ENCODE measurements around the gene SPHKAP.

SPHKAP gene

GRCh38 chr2:228102949-228103348, 78.5 kb downstream of the SPHKAP start:
- Histone ChIP-seq H3K27me3 (replicated peaks in 2 of 5; ENCODE audit: control insufficient read depth in 4 of 5, insufficient read depth in 5 of 5, low read length in 4 of 5) (no peaks in the 10 kb centered on the region), H3K27ac (ENCODE audit: insufficient read depth in 1 of 2, low read depth in 1 of 2, low read length in 2 of 2, poor library complexity in 1 of 2, severe bottlenecking in 2 of 2) (no peak overlapping the region), H3K9me3 (ENCODE audit: control extremely low read depth in 1 of 5, control insufficient read depth in 4 of 5, insufficient read depth in 2 of 5, low read depth in 1 of 5, low read length in 4 of 5) (peaks cover 0 to 5% (median 0%) of the 10 kb centered on the region in 5 experiments), H3K4me3 (ENCODE audit: control insufficient read depth in 1 of 7, extremely low read depth in 1 of 7, insufficient read depth in 4 of 7, low read depth in 2 of 7, low read length in 6 of 7) (no peak overlapping the region), H3K4me1 (ENCODE audit: control extremely low read depth in 1 of 4, control insufficient read depth in 4 of 4, insufficient read depth in 4 of 4, low read length in 3 of 4) (no peaks in the 10 kb centered on the region), H3K36me3 (ENCODE audit: control insufficient read depth in 4 of 4, insufficient read depth in 4 of 4, low read length in 3 of 4) (no peaks in the 10 kb centered on the region)
- POLR2A ChIA-PET = no interaction called here
- CTCF ChIA-PET = no interaction called here
- 92% methylated on average over 3 of the region's 4 CpGs for WGBS (ENCODE audit: insufficient coverage)
- no peak for DNase-seq

- POLR2A ChIA-PET = no interaction called here
- H3K36me3 ChIP-seq (ENCODE audit: control insufficient read depth in 4 of 4, insufficient read depth in 4 of 4, low read length in 3 of 4) = no peaks in the 10 kb centered on the region
- H3K4me3 ChIP-seq (ENCODE audit: control insufficient read depth in 1 of 7, extremely low read depth in 1 of 7, insufficient read depth in 4 of 7, low read depth in 2 of 7, low read length in 6 of 7) = no peak overlapping the region
- H3K9me3 ChIP-seq (ENCODE audit: control extremely low read depth in 1 of 5, control insufficient read depth in 4 of 5, insufficient read depth in 2 of 5, low read depth in 1 of 5, low read length in 4 of 5) = peaks cover 0 to 6% (median 0%) of the 10 kb centered on the region in 5 experiments
- DNase-seq = no peak
- no peaks in the 10 kb centered on the region for H3K27me3 ChIP-seq (replicated peaks in 2 of 5; ENCODE audit: control insufficient read depth in 4 of 5, insufficient read depth in 5 of 5, low read length in 4 of 5)
- 100% methylated on average over 1 of the region's 6 CpGs for WGBS (ENCODE audit: insufficient coverage)
- CTCF ChIA-PET = no interaction called here
- H3K4me1 ChIP-seq (ENCODE audit: control extremely low read depth in 1 of 4, control insufficient read depth in 4 of 4, insufficient read depth in 4 of 4, low read length in 3 of 4) = no peaks in the 10 kb centered on the region
- H3K27ac ChIP-seq (ENCODE audit: insufficient read depth in 1 of 2, low read depth in 1 of 2, low read length in 2 of 2, poor library complexity in 1 of 2, severe bottlenecking in 2 of 2) = no peak overlapping the region
Observed at GRCh38 chr2:228094377-228094921, 87.0 kb downstream of the SPHKAP start.

GRCh38 chr2:228092056-228092455, 89.4 kb downstream of the SPHKAP start:
- CTCF ChIA-PET = no interaction called here
- DNase-seq = no peak
- H3K9me3 ChIP-seq (ENCODE audit: control extremely low read depth in 1 of 5, control insufficient read depth in 4 of 5, insufficient read depth in 2 of 5, low read depth in 1 of 5, low read length in 4 of 5) = peaks cover 0 to 4% (median 0%) of the 10 kb centered on the region in 5 experiments
- H3K4me1 ChIP-seq (ENCODE audit: control extremely low read depth in 1 of 4, control insufficient read depth in 4 of 4, insufficient read depth in 4 of 4, low read length in 3 of 4) = no peaks in the 10 kb centered on the region
- no peaks in the 10 kb centered on the region for H3K36me3 ChIP-seq (ENCODE audit: control insufficient read depth in 4 of 4, insufficient read depth in 4 of 4, low read length in 3 of 4)
- no peak overlapping the region for H3K4me3 ChIP-seq (ENCODE audit: control insufficient read depth in 1 of 7, extremely low read depth in 1 of 7, insufficient read depth in 4 of 7, low read depth in 2 of 7, low read length in 6 of 7)
- no CpG with 5 or more reads among the region's 9 CpGs for whole genome bisulfite sequencing (ENCODE audit: insufficient coverage)
- no peaks in the 10 kb centered on the region for H3K27me3 ChIP-seq (replicated peaks in 2 of 5; ENCODE audit: control insufficient read depth in 4 of 5, insufficient read depth in 5 of 5, low read length in 4 of 5)
- POLR2A ChIA-PET = no interaction called here
- no peak overlapping the region for H3K27ac ChIP-seq (ENCODE audit: insufficient read depth in 1 of 2, low read depth in 1 of 2, low read length in 2 of 2, poor library complexity in 1 of 2, severe bottlenecking in 2 of 2)

- Histone ChIP-seq H3K4me3 (ENCODE audit: control insufficient read depth in 1 of 7, extremely low read depth in 1 of 7, insufficient read depth in 4 of 7, low read depth in 2 of 7, low read length in 6 of 7) (no peak overlapping the region), H3K36me3 (ENCODE audit: control insufficient read depth in 4 of 4, insufficient read depth in 4 of 4, low read length in 3 of 4) (no peaks in the 10 kb centered on the region), H3K27me3 (replicated peaks in 2 of 5; ENCODE audit: control insufficient read depth in 4 of 5, insufficient read depth in 5 of 5, low read length in 4 of 5) (no peaks in the 10 kb centered on the region), H3K27ac (ENCODE audit: insufficient read depth in 1 of 2, low read depth in 1 of 2, low read length in 2 of 2, poor library complexity in 1 of 2, severe bottlenecking in 2 of 2) (no peak overlapping the region), H3K9me3 (ENCODE audit: control extremely low read depth in 1 of 5, control insufficient read depth in 4 of 5, insufficient read depth in 2 of 5, low read depth in 1 of 5, low read length in 4 of 5) (peaks cover 0 to 4% (median 0%) of the 10 kb centered on the region in 5 experiments), H3K4me1 (ENCODE audit: control extremely low read depth in 1 of 4, control insufficient read depth in 4 of 4, insufficient read depth in 4 of 4, low read length in 3 of 4) (no peaks in the 10 kb centered on the region)
- ChIA-PET CTCF (no interaction called here), POLR2A (no interaction called here)
- 86% methylated on average over 3 of the region's 4 CpGs for WGBS (ENCODE audit: insufficient coverage)
- no peak for DNase-seq
Observed at GRCh38 chr2:228086561-228086960, 94.9 kb downstream of the SPHKAP start.

- Histone ChIP-seq H3K27ac (ENCODE audit: insufficient read depth in 1 of 2, low read depth in 1 of 2, low read length in 2 of 2, poor library complexity in 1 of 2, severe bottlenecking in 2 of 2) (no peak overlapping the region), H3K27me3 (replicated peaks in 2 of 5; ENCODE audit: control insufficient read depth in 4 of 5, insufficient read depth in 5 of 5, low read length in 4 of 5) (no peaks in the 10 kb centered on the region), H3K4me1 (ENCODE audit: control extremely low read depth in 1 of 4, control insufficient read depth in 4 of 4, insufficient read depth in 4 of 4, low read length in 3 of 4) (no peaks in the 10 kb centered on the region), H3K9me3 (ENCODE audit: control extremely low read depth in 1 of 5, control insufficient read depth in 4 of 5, insufficient read depth in 2 of 5, low read depth in 1 of 5, low read length in 4 of 5) (peaks cover 0 to 2% (median 0%) of the 10 kb centered on the region in 5 experiments), H3K4me3 (ENCODE audit: control insufficient read depth in 1 of 7, extremely low read depth in 1 of 7, insufficient read depth in 4 of 7, low read depth in 2 of 7, low read length in 6 of 7) (no peak overlapping the region), H3K36me3 (ENCODE audit: control insufficient read depth in 4 of 4, insufficient read depth in 4 of 4, low read length in 3 of 4) (no peaks in the 10 kb centered on the region)
- CTCF ChIA-PET = no interaction called here
- POLR2A ChIA-PET = no interaction called here
- WGBS (ENCODE audit: insufficient coverage) = no CpG with 5 or more reads among the region's 2 CpGs
- DNase-seq = no peak
Observed at GRCh38 chr2:228084717-228085116, 96.8 kb downstream of the SPHKAP start.

GRCh38 chr2:228083131-228083530, 98.4 kb downstream of the SPHKAP start:
- Histone ChIP-seq H3K4me1 (ENCODE audit: control extremely low read depth in 1 of 4, control insufficient read depth in 4 of 4, insufficient read depth in 4 of 4, low read length in 3 of 4) (no peaks in the 10 kb centered on the region), H3K36me3 (ENCODE audit: control insufficient read depth in 4 of 4, insufficient read depth in 4 of 4, low read length in 3 of 4) (no peaks in the 10 kb centered on the region), H3K9me3 (ENCODE audit: control extremely low read depth in 1 of 5, control insufficient read depth in 4 of 5, insufficient read depth in 2 of 5, low read depth in 1 of 5, low read length in 4 of 5) (peaks cover 0 to 5% (median 0%) of the 10 kb centered on the region in 5 experiments), H3K4me3 (ENCODE audit: control insufficient read depth in 1 of 7, extremely low read depth in 1 of 7, insufficient read depth in 4 of 7, low read depth in 2 of 7, low read length in 6 of 7) (no peak overlapping the region), H3K27me3 (replicated peaks in 2 of 5; ENCODE audit: control insufficient read depth in 4 of 5, insufficient read depth in 5 of 5, low read length in 4 of 5) (no peaks in the 10 kb centered on the region), H3K27ac (ENCODE audit: insufficient read depth in 1 of 2, low read depth in 1 of 2, low read length in 2 of 2, poor library complexity in 1 of 2, severe bottlenecking in 2 of 2) (no peak overlapping the region)
- no CpG with 5 or more reads among the region's 2 CpGs for WGBS (ENCODE audit: insufficient coverage)
- ChIA-PET POLR2A (no interaction called here), CTCF (no interaction called here)
- no peak for DNase-seq

- Histone ChIP-seq H3K4me1 (ENCODE audit: control extremely low read depth in 1 of 4, control insufficient read depth in 4 of 4, insufficient read depth in 4 of 4, low read length in 3 of 4) (no peaks in the 10 kb centered on the region), H3K27ac (ENCODE audit: insufficient read depth in 1 of 2, low read depth in 1 of 2, low read length in 2 of 2, poor library complexity in 1 of 2, severe bottlenecking in 2 of 2) (no peak overlapping the region), H3K36me3 (ENCODE audit: control insufficient read depth in 4 of 4, insufficient read depth in 4 of 4, low read length in 3 of 4) (no peaks in the 10 kb centered on the region), H3K4me3 (ENCODE audit: control insufficient read depth in 1 of 7, extremely low read depth in 1 of 7, insufficient read depth in 4 of 7, low read depth in 2 of 7, low read length in 6 of 7) (no peak overlapping the region), H3K9me3 (ENCODE audit: control extremely low read depth in 1 of 5, control insufficient read depth in 4 of 5, insufficient read depth in 2 of 5, low read depth in 1 of 5, low read length in 4 of 5) (peaks cover 0 to 5% (median 0%) of the 10 kb centered on the region in 5 experiments), H3K27me3 (replicated peaks in 2 of 5; ENCODE audit: control insufficient read depth in 4 of 5, insufficient read depth in 5 of 5, low read length in 4 of 5) (no peaks in the 10 kb centered on the region)
- WGBS (ENCODE audit: insufficient coverage) = no CpG with 5 or more reads among the region's 3 CpGs
- ChIA-PET POLR2A (no interaction called here), CTCF (no interaction called here)
- no peak for DNase-seq
Observed at GRCh38 chr2:228082571-228082970, 98.9 kb downstream of the SPHKAP start.

All from common myeloid progenitor, CD34-positive (primary cell).